Central memory CD8-positive, alpha-beta T cell (primary cell): Measurements from ENCODE around the gene PTPRG.

Experiments used
- ATAC-seq: fragments of 150-1000 bp; cut with Tn5 transposase; replicated peaks from 2 replicates; pipeline ENCODE4 v1.10.0; 2022; ENCODE audit warnings: mild to moderate bottlenecking, moderate FRiP score, moderate number of reproducible peaks; ENCODE audit not compliant: poor library complexity, severe bottlenecking; ENCODE audit errors: extremely low read depth
- DNase-seq, 2 donors: peaks; one replicate each; pipeline ENCODE4 v3.0.0; 2021; ENCODE audit warnings: low spot score in 2 of 2
- H3K27ac Mint-ChIP-seq: one replicate; pipeline ENCODE4 v1.8.0; 2022; ENCODE audit warnings: low read depth, mild to moderate bottlenecking, moderate library complexity, mixed read lengths
- H3K27me3 Mint-ChIP-seq: one replicate; pipeline ENCODE4 v1.8.0; 2022; ENCODE audit warnings: mixed read lengths
- H3K36me3 Mint-ChIP-seq: one replicate; pipeline ENCODE4 v1.8.0; 2022; ENCODE audit warnings: mild to moderate bottlenecking, moderate library complexity, mixed read lengths; ENCODE audit not compliant: insufficient read depth
- H3K4me1 Mint-ChIP-seq: one replicate; pipeline ENCODE4 v1.8.0; 2022; ENCODE audit warnings: mixed read lengths
- H3K4me3 Mint-ChIP-seq: one replicate; pipeline ENCODE4 v1.8.0; 2022; ENCODE audit warnings: mild to moderate bottlenecking, moderate library complexity, mixed read lengths
- H3K9me3 Mint-ChIP-seq: one replicate; pipeline ENCODE4 v1.8.0; 2022; ENCODE audit warnings: mixed read lengths

Gene PTPRG

DNA sequence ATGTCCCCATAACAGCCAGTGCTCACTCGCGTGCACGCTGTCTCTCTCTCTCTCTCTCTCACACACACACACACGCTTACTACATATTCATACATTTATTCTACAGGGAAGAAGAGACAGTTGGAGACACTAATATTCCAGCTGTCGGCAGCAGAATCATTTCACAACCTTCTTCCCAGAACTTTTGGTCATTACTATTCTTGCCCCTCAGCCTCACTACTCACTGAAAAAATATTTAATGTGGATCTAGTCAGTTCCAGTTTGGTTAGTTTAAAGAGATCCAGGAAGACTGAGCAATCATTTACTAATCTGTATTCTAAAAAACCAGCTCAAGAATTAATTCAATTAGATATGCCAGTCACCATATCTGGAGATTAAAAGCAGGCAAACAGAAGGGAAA is 394.9 kb downstream of the PTPRG start:
- ATAC-seq, result no peak

DNA sequence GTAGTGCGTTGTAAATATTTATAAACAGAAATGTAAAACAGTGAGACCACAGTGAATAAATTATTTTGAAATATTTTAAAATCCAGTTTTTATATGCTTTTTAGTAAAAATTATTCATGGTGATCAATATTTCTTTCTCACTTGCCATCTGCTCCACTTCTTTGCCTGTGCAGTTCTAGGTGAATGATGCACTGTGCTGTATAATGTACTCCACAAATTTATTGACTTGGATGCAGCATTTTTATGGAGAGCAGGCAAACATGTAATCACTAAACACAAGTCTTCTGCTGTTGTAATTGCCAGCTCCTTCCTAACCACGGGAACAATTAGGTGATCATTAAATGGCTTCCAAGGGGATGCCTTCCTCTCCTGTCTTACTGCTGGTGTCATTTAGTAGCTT is 395.9 kb downstream of the PTPRG start:
- H3K4me3 Mint-ChIP-seq, result no peak overlapping the region
- no peaks in the 10 kb centered on the region for H3K27me3 Mint-ChIP-seq
- no peak for DNase-seq
- H3K27ac Mint-ChIP-seq, result no peak overlapping the region
- H3K36me3 Mint-ChIP-seq, result no peaks in the 10 kb centered on the region
- H3K4me1 Mint-ChIP-seq, result no peaks in the 10 kb centered on the region
- H3K9me3 Mint-ChIP-seq, result peaks cover 15% of the 10 kb centered on the region
- no peak for ATAC-seq

More for the DNA sequence above, 394.9 kb downstream of the PTPRG start:
- Mint-ChIP-seq H3K4me1 (no peaks in the 10 kb centered on the region), H3K36me3 (no peaks in the 10 kb centered on the region), H3K27me3 (no peaks in the 10 kb centered on the region), H3K9me3 (peaks cover 10% of the 10 kb centered on the region), H3K4me3 (no peak overlapping the region), H3K27ac (no peak overlapping the region)
- no peak for DNase-seq

- Mint-ChIP-seq H3K4me3 (no peak overlapping the region), H3K4me1 (no peaks in the 10 kb centered on the region), H3K27ac (no peak overlapping the region), H3K36me3 (no peaks in the 10 kb centered on the region), H3K27me3 (no peaks in the 10 kb centered on the region), H3K9me3 (peaks cover 21% of the 10 kb centered on the region)
- ATAC-seq (no peak), DNase-seq (no peak)
These were observed 399.6 kb downstream of the PTPRG start for GRCh38 chr3:61960976-61961375.

GRCh38 chr3:61961900-61962299 is 400.5 kb downstream of the PTPRG start:
- H3K4me3 Mint-ChIP-seq, result no peak overlapping the region
- peaks cover 21% of the 10 kb centered on the region for H3K9me3 Mint-ChIP-seq
- H3K4me1 Mint-ChIP-seq, result no peaks in the 10 kb centered on the region
- DNase-seq (no peak), ATAC-seq (no peak)
- no peak overlapping the region for H3K27ac Mint-ChIP-seq
- no peaks in the 10 kb centered on the region for H3K36me3 Mint-ChIP-seq
- no peaks in the 10 kb centered on the region for H3K27me3 Mint-ChIP-seq

- no peak for ATAC-seq
- Mint-ChIP-seq H3K4me3 (no peak overlapping the region), H3K4me1 (no peaks in the 10 kb centered on the region), H3K9me3 (peaks cover 17% of the 10 kb centered on the region), H3K27ac (no peak overlapping the region), H3K36me3 (no peaks in the 10 kb centered on the region), H3K27me3 (no peaks in the 10 kb centered on the region)
- no peak for DNase-seq
These were observed 403.2 kb downstream of the PTPRG start for GRCh38 chr3:61964566-61964965.

GRCh38 chr3:61965770-61966131 is 404.4 kb downstream of the PTPRG start:
- no peak overlapping the region for H3K4me3 Mint-ChIP-seq
- DNase-seq (no peak), ATAC-seq (no peak)
- H3K4me1 Mint-ChIP-seq, result no peaks in the 10 kb centered on the region
- no peaks in the 10 kb centered on the region for H3K27me3 Mint-ChIP-seq
- H3K36me3 Mint-ChIP-seq, result no peaks in the 10 kb centered on the region
- H3K9me3 Mint-ChIP-seq, result peaks cover 11% of the 10 kb centered on the region
- H3K27ac Mint-ChIP-seq, result no peak overlapping the region

- no peak for ATAC-seq
- Mint-ChIP-seq H3K9me3 (peaks cover 11% of the 10 kb centered on the region), H3K27me3 (no peaks in the 10 kb centered on the region), H3K27ac (no peak overlapping the region), H3K36me3 (no peaks in the 10 kb centered on the region), H3K4me1 (no peaks in the 10 kb centered on the region), H3K4me3 (no peak overlapping the region)
- no peak for DNase-seq
These were observed 404.8 kb downstream of the PTPRG start for GRCh38 chr3:61966200-61966599.

DNA sequence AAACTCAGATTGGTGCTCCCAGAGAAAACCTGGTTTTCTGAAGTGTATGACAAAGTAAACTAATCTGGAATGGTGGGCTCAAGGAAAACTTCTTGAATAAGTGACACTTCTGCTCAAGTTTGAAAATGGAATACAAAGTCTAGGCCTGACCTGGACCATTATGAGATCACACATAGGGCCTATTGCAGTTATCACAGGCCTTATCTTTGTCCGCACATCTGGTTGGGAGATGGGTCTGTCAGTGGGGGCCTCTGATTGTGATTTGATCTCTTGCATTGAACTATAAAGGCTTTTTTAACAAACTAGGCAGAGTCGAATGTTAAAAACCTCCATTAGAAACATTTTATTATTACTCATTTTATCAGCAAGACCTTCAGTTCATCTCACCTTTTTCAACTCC is 405.6 kb downstream of the PTPRG start:
- H3K4me3 Mint-ChIP-seq, result no peak overlapping the region
- DNase-seq (no peak), ATAC-seq (no peak)
- H3K9me3 Mint-ChIP-seq, result peaks cover 11% of the 10 kb centered on the region
- H3K36me3 Mint-ChIP-seq, result no peaks in the 10 kb centered on the region
- no peak overlapping the region for H3K27ac Mint-ChIP-seq
- no peaks in the 10 kb centered on the region for H3K27me3 Mint-ChIP-seq
- H3K4me1 Mint-ChIP-seq, result no peaks in the 10 kb centered on the region

- Mint-ChIP-seq H3K27me3 (no peaks in the 10 kb centered on the region), H3K4me3 (no peak overlapping the region), H3K9me3 (peaks cover 10% of the 10 kb centered on the region), H3K36me3 (no peaks in the 10 kb centered on the region), H3K4me1 (no peaks in the 10 kb centered on the region), H3K27ac (no peak overlapping the region)
- DNase-seq (no peak), ATAC-seq (no peak)
These were observed 406.6 kb downstream of the PTPRG start for GRCh38 chr3:61967937-61968336.

DNA sequence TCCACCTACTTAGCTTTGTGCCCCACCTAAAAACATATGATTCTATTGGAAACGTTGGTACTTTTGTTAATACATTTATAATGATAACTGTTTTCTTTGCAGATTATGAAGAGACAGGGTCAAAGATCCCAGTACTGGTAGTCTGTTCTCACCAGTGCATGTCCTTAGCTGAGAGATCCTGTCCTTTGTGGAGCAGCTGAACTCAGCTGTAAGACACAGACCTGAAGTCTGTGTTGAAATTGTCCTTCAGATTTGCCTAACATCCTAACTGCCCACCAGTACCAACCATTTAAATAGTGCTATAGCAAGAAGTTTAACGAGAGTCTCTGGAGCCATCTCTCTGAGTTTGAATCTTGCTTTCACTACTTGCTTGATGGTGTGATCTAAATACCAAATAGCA is 413.3 kb downstream of the PTPRG start:
- no peaks in the 10 kb centered on the region for H3K27me3 Mint-ChIP-seq
- H3K4me1 Mint-ChIP-seq, result no peaks in the 10 kb centered on the region
- ATAC-seq, result no peak
- H3K9me3 Mint-ChIP-seq, result peaks cover 5% of the 10 kb centered on the region
- no peak overlapping the region for H3K27ac Mint-ChIP-seq
- no peak overlapping the region for H3K4me3 Mint-ChIP-seq
- no peak for DNase-seq
- H3K36me3 Mint-ChIP-seq, result no peaks in the 10 kb centered on the region

DNA sequence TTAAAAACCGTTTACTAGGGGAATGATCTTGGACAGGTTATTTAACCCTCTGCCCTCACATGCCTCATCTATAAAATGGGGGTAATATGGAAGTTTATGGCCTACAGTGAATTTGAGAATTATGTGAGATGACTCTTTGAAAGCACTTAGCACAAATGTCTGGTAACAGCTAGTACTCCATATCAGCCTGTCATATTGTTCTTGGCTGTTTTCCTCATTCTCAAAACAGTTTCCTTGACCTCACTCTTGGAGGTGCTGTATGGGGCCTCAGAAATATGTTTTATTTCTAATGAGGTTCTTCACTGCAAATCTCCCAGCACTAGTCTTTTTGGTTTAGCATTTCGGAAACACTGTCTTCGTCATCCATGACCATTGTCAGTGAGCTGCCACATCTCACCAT is 413.8 kb downstream of the PTPRG start:
- H3K4me3 Mint-ChIP-seq, result no peak overlapping the region
- no peaks in the 10 kb centered on the region for H3K27me3 Mint-ChIP-seq
- no peaks in the 10 kb centered on the region for H3K36me3 Mint-ChIP-seq
- no peak overlapping the region for H3K27ac Mint-ChIP-seq
- DNase-seq (no peak), ATAC-seq (no peak)
- peaks cover 5% of the 10 kb centered on the region for H3K9me3 Mint-ChIP-seq
- H3K4me1 Mint-ChIP-seq, result no peaks in the 10 kb centered on the region

GRCh38 chr3:61975936-61976335 is 414.6 kb downstream of the PTPRG start:
- Mint-ChIP-seq H3K9me3 (peaks cover 5% of the 10 kb centered on the region), H3K27me3 (no peaks in the 10 kb centered on the region), H3K4me3 (no peak overlapping the region), H3K27ac (no peak overlapping the region), H3K36me3 (no peaks in the 10 kb centered on the region), H3K4me1 (no peaks in the 10 kb centered on the region)
- no peak for DNase-seq
- ATAC-seq, result no peak

DNA sequence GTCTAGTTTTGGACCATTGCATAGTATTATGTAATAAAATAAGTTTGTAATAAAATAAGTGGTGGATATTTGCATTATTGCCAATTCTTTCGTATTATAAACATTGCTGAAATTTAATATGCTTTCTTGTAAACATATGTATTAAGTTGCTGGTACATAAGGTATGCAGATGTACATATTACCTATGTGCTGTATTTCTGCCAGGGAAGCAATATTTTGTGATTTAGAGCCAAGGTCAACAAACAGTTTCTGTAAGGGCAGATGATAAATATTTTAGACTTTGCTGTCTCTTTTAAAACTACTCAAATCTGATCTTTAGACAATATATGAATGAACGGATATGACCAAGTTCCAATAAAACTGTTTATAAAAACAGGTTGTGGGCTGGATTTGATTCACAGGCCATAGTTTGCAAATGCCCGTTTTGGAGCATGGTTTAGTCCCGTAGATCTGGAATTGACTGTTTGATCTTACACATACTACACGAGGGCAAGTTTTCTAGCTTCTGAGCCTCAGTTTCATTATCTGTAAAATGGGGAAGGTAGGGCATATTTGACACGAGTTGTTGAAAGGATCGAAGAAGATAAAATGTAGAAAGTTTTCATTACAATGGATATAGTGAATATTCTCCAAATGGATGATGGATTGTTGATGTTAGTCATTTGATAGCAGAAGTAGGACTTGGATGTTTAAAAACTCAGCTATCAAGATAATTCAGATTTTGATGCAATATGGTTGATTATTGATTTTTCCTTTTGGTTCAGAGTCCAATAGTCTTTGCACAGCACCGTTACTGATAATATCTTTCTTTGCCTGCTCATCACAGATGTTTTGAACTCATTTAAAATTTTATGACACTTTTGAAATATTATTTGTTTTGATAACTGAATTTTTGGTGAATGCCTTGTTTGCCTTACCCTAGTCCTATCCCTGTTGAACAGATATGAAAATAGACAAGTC is 417.4 kb downstream of the PTPRG start:
- Mint-ChIP-seq H3K9me3 (no peaks in the 10 kb centered on the region), H3K4me1 (no peaks in the 10 kb centered on the region), H3K36me3 (no peaks in the 10 kb centered on the region), H3K4me3 (no peak overlapping the region), H3K27me3 (no peaks in the 10 kb centered on the region), H3K27ac (no peak overlapping the region)
- no peak for ATAC-seq
- DNase-seq, result no peak
